GM19438 (cell line): ENCODE results near the gene TDRD3.
"Not testable (repeated sequence)": the region's sequence is repeated elsewhere in the genome, so short reads cannot be mapped to it uniquely, and the experiment has no call there.

Experiments
- ATAC-seq: cut with Tn5 transposase; IDR thresholded peaks from one replicate; pipeline ENCODE4 v1.9.1; 2021; ENCODE audit warnings: low read depth; ENCODE audit not compliant: unreplicated experiment

TDRD3 gene

DNA sequence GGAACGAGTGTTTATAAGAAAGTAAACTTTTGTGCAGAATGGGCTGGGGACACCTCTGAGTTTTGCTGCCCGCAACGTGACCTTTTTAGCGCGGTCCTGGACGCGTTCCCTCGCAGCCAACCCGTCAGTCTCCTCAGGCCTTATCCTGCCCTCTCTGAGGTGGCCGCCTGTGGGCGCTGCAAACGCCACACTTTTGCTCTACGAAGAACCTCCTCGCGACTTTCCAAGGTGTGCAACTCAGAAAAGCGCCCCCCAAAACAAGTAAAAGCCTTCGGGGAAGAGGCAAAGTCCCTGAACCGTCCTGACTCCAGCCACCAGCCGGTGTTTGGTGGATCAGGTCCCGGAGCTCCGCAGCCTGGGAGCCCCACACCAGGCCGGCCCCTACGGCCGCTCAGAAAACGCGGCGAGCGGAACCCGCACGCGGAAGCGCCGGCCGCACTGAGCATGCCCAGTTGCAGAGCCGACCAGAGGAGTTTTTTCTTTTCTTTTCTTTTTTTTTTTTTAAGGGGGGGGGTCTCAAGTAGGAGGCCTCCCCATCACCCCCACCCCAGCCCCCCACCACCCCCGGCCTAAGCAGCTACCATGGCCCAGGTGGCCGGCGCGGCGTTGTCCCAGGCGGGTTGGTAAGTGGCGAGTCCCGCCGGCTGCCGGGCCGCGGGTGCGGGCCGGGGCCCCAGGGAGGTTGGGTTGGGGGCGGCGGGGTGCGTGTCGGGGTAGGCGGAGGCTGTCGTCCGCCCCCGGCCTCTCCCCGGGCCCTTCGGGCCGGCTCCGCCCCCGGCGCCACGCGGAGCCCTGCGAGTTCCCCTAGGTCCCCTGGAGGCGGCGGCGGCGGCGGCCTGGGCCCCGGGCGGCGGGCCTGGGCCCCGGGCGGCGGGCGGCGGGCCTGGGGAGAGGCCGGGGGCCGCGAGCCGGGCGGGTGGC lies at the start of gene TDRD3:
Gene TDRD3 (plus strand): TSS at position 438 of the 921 bp plus-strand sequence. CDS start 145 bp downstream, at position 583.
- ATAC-seq: peak; percentile 63

DNA sequence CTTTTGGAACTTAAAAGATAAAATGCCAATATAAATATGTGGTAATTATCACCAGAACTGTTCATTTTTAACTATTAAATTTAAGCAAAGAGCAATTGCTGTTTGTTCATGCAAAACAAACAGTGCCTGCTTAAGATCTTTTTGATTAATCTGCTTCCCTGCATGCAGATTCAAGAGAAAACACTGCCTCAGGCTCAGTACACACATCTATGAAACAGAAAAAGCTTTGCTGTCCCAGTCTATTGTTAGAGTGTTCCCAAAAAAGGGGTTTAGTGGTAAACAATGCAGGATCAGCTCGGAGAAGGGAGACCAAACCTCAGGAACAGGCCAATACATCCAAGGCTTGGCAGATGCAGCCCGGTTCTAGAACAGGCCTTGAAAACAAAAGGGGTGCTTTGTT lies 49.3 kb upstream of the TDRD3 start:
- ATAC-seq: no peak

DNA sequence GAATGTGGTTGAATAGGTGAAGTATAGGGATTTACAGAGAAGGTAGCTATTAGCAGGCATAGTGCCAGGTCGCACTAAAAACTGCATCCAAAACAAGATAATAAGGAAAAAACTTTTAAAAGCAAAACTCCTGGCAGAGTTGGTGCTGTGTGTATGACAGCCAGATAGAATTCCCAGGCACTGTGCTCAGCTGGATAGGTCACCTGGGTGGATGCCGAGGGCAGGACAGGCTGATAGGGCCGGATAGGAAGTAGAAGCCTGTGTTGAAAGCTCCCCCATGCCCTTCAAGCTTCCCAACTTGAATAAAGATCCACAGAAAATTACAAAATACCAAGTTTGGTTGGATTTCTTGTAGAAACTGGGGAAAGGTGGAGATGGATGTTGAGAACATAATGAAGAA lies 48.9 kb upstream of the TDRD3 start:
- no peak for ATAC-seq

GRCh38 chr13:60351326-60351725 lies 45.7 kb upstream of the TDRD3 start:
- ATAC-seq: no peak

GRCh38 chr13:60351855-60352615 lies 45.0 kb upstream of the TDRD3 start:
- no peak for ATAC-seq

- no peak for ATAC-seq
Measured at GRCh38 chr13:60352644-60353043, 44.4 kb upstream of the TDRD3 start.

DNA sequence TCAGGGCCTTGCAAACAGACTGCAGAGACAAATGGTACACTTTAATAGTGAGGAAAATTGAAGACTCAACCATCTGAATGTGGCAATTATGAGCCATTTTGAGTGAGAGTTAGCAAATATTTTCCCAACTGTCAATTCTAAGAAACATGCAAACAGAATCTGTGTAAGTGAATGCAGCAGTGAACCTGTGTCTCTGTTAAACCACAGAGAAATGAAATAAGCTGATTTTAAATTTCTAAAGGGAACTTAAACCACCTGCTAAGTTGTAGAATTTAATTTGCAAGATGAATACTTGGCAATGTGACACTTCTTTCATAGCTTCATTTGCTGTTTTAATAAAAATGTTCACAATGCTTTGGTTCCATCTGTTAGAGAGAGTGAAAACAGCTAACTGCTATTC lies 42.0 kb upstream of the TDRD3 start:
- no peak for ATAC-seq

DNA sequence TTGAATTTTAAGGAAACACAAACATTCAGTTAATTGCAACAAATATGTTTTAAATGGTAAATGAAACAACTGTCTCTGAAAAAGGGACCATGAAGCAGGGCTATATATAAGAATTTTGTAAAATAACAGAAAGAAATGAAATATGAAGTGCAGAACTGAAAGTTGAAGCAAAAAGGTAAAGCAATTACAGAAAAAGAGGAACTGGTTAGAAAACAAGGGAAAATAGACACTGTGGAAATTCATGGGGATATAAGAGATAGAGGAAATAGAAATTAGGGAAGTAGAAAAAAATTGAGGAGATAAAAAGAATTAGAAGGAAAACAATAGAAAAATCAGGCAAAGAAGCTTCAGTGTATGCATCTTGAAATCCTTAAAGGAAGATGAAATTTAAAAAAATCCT lies 40.0 kb upstream of the TDRD3 start:
- no peak for ATAC-seq

GRCh38 chr13:60358453-60358852 lies 38.6 kb upstream of the TDRD3 start:
- ATAC-seq: no peak

GRCh38 chr13:60363288-60363687 lies 33.7 kb upstream of the TDRD3 start:
- no peak for ATAC-seq

- no peak for ATAC-seq
Measured at GRCh38 chr13:60369242-60369641, 27.8 kb upstream of the TDRD3 start.

DNA sequence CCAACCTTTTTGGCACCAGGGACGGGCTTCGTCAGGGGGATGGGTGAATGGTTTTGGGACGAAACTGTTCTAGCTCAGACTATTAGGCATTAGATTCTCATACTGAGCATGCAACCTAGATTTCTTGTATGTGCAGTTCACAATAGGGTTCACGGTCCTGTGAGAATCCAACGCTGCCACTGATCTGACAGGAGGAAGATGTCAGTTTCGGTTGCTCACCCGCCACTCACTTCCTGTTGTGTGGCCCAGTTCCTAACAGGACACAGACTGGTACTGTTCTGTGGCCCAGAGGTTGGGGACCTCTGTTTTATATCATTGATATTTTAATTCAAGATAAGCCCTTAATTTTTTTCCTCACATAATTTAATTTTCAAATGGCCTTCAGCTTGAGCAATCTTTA lies 26.7 kb upstream of the TDRD3 start:
- ATAC-seq: no peak

GRCh38 chr13:60372141-60372540 lies 24.9 kb upstream of the TDRD3 start:
- ATAC-seq: no peak

DNA sequence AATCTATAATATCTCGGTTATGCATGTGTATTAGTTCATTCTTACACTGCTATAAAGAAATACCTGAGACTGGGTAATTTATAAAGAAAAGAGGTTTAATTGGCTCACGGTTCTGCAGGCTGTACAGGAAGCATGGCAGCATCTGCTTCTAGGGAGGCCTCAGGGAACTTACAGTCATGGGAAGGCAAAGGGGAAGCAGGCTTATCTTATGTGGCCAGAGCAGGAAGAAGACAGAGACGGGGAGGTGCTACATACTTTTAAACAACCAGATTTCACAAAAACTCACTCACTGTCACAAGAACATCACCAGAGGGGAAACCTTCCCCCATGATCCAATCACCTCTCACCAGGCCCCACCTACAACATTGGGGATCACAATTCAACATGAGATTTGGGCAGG lies 17.7 kb upstream of the TDRD3 start:
- not testable (repeated sequence) for ATAC-seq

DNA sequence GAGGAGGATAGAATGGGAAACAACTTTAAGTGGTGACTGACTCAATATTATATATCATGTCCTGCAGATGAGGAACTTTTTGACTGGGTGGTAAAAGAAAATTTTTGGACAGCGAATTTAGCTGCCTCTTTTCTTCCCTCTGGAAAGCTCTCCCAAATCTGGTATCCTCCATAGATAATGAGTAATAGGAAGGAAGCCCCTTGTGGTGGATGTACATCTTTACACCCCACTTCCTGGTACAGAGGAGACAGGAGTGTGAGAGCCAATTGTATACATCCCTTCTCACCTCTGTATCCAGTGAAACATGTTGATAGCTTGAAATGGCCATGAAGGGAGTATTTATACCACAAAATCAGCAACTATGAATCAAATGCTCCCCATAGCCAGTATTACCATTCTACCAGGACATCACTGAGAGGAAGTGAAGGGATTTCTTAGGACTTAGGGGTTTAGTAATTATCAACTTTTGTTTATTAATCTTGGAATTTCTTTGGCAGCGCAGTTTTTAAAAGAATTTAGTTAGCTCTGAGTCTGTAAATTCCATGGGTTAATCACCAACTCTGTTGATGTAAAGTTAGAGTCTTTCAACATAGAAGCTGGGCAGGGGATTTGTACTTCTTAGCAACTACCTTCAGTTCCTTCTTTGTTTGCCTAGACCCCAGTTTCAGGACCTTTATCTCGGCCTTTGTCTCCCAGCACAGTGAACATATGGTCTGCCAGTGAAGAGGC lies 17.0 kb upstream of the TDRD3 start:
- no peak for ATAC-seq

DNA sequence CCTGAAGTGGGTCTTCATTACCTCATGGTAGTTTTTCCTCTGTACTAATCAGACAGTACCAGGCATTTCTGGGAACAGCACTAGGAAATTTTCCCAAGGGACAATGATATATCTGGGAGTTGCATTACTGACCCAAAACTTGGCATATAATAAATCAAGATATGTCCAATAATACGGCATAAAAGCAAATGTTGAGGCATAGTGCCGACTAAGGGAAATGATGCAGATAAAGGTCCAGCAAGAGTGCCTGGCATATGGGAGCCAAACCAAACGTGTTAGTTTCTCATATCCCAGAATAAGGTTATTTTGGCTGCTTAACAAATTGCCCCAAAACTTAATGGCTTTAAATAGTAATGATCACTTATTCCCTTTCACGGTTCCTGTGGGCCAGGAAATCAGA lies 12.1 kb upstream of the TDRD3 start:
- no peak for ATAC-seq

- no peak for ATAC-seq
Measured at GRCh38 chr13:60386250-60386649, 10.8 kb upstream of the TDRD3 start.

- no peak for ATAC-seq
Measured at GRCh38 chr13:60392131-60392530, 4.9 kb upstream of the TDRD3 start.

DNA sequence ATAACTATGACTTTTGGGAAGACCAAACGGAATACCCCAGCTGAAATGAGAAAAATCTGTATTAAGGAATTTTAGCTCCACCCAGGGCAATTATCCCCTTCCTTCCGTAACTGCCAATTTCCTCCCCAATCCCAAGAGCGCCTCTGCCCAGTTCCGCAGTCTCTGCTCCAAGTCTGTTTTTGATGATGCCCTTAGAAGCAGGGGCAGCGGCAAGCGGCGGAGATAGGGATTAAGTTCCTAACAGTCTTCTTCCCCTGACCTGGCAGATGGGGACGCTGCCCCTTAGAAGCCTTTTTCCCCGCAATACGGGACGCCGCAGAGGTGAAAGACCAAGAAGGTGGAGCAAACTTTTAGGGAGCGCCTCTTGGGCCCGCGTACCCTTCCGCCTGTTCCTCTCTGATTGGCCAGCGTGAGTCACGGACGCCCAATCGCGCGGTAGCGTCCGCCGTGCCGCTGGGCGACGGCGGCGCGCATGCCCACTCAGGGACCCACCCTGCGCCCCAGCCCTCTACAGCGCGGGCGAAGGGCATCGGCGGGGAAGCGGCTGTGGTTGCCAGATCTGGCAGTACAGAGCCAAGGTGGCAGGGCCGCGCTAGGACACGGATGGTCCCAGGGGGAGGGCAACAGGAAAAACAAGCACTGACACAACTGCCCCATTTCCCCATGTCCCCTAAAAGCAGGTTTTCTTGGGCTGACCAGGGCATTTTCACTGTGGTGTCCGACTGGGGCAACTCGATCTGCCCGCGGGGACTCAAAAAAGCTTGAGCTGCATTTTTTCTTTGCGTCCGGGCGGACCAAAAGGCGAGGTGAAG lies 843 bp upstream of the TDRD3 start:
- peak; percentile 55 for ATAC-seq

- ATAC-seq: peak; percentile 34
Measured at GRCh38 chr13:60397704-60398378, 821 bp downstream of the TDRD3 start.
